ENCODE measurements around the gene MATN1.
A peak's percentile ranks its signal among the peaks of the same experiment; 100 is the strongest.
"Not testable (repeated sequence)": the region's sequence is repeated elsewhere in the genome, so short reads cannot be mapped to it uniquely, and the experiment has no call there.

MATN1 gene

DNA sequence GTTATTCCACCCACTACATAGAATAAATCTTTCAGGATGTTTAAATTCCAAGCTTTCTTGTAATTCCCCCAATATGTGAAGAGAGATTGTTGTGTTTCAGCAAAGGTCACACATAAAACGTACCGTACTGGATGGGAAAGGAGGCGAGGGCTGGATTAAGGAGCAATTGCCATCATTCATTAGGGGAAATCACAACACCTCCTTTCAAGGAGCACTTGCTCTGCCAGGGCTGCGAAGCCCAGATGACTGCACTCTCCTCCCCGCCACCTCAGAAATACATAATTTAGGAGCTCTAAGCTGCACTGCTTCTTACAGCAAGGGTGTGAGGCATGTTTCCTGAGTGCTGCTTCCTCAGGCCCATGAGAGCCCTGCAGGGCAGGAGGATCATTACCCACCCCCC is 29.6 kb downstream of the MATN1 start:
- no peak for DNase-seq

DNA sequence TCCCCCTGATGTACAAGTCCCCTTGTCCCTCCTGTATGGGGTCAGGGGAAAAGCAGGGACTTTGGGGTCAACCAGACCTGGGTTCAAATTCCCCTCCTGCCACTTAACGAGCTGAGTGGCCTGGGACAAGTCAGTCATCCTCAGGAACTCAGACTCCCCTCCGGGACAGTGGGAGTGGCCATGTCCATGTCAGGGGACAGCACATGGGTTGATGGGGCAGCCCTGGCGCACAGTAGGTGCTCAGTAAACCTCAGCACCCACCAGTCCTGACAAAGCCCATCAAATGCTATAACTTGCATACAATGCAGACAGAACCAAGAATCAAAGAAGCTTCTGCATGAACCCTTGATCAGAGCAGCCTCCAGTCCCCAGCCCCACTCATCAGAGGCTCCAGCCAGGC is 30.0 kb downstream of the MATN1 start:
- DNase-seq: no peak

DNA sequence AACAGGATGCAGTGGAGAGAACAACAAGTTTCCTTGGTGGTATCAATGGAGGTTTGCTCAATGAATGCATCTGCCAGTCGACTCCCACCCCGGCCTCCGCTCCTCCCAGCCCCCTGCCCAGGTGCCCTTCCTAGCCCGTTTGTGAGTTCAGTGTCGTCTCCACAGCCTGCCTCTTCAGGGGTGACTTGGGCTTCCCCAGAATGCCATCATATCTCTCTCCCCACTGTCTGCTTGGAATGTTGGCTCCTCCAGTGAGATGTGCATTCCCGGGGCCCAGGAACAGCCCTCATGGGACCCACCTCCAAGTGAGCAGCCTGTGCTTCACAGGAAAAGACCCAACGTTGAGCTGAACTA is 30.5 kb downstream of the MATN1 start:
- no peak for DNase-seq

DNA sequence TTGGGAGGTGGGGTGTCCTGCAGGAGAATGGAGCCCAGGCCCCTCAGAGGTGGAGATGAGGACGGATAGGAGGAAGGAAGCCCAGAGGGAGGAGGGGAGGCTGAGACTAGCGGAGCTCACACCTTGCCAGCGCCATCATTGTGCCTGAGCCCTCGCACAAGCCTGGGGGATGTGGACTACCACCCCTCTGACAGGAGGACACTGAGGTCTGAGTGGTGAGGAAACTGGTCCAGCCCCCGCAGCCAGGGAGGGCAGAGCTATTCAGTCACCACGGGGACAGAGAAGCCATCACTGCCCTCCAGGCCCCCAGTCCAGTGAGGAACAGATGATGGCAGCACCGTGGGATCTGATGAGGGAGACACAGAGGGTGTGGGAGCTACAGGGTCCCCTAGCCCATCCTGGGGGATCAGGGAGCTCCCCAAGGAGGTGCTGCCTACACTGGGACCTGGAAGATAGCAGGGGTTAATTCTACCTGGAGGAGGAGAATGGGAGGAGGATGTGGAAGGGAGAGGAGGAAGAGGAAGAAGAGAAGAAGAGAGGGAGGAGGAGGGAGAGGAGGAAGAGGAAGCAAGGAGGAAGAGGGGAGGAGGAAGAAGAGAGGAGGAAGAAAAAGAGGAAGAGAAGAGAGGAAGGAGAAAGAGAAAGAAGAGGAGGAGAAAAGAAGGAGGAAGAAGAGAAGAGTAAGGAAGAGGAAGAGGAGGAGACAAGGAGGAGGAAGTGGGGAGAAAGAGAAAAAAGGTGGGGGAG is 31.0 kb downstream of the MATN1 start:
- DNase-seq: no peak

DNA sequence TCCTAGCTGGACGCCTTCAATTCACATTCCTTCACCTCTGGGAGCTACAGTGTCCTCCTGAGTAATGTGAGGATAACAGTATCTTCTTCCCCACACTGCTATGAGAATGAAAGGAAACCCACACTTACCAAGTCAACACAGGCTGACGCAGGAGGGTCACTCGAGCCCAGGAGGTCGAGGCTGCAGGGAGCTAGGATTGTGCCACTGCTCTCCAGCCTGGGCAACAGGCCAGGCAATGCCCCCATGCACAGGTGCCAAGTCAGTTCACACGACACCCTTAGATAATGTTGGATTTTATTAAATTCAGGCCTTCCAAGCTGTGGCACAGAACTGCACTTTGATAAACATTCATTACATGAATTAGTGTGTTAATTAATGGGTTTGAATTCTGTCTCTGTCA is 31.9 kb downstream of the MATN1 start:
- no peak for DNase-seq

DNA sequence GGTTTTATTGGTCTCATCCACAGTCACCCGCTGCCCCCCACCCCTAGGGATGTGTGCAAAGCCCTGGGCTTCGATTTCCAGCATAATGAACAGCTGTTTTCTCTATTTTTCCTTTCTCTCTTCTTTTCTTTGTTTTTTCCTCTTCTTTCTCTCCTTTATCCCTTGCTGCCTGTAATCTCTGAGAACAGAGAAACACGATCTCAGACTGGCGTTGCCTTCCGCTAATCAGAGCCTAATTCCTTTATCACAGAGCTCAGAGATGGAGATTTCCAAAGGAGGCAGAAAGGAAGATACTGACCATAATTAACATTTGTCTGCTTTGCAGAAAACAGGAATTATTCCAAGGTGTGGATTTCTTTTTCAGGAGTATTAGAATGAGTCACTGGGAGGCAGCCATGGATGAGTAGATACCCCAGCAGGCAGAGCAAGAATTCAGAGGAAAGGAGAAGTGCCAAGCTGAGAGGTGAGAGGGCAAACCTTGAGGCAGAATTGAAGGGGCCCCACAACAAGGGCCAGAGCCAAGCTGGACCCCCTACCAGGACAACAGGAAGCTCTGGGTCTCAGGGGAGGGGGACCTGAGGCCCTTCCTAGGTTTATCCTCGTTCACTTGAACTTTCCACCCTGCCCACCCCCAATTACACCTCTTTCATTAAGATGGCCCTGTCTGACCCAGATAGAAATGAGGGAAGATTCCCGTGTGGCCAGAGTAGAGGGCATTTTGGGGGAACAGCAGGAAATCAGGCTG is 33.3 kb downstream of the MATN1 start:
- DNase-seq: no peak

DNA sequence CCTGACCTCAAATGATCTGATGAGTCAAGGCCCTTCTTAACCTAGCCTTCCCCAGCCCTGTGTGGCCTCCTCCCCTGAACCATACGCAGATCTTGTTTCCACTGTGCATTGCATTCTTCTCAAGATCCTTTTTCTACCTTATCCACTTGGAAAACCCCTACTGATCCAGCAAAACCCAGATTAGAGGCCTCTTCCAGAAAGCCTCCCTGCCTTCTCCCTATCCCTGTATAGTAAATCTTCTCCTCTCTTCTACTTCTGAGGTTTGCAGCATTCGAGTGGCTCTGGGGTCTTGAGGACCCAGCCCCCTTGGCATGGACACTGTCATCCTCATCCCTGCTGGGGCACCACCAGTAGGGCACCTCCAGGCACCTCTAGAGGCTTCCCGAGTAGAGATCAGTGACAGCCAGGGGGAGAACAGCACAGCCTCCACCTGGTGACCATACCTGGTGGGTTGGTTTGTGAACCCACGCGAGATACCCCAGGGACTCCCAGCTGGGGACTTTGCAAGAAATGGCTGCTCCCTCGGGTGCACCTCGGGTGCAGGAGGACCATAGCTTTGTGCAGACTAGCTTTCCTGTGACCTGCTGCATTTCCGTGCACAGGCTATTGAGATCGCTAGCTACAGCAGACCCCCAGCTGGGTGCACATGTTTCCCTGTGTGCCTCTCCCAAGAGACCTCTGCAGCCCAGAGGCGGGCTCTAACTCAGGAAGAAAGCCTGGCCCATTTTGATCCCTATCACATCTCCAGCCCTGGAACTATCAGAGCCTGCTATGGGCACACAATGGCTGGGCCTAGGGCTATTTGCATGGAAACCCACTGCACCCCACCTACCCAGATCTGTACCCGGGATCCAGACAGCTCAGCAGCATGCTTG is 34.2 kb downstream of the MATN1 start:
- DNase-seq: no peak

DNA sequence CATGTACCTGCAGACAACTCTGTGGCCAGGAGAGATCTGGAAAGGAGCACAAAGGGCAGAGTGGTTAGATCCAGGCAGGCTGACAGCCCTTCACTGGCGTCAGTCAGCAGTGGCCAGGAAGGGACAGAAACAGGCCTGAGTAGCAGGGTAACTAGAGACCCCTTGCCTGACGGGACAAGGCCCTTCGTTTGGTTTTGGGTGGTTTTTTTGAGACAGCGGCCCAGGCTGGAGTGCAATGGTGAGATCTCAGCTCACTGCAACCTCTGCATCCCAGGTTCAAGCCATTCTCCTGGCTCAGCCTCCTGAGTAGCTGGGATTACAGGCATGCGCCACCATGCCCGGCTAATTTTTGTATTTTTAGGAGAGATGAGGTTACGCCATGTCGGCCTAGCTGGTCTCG is 34.9 kb downstream of the MATN1 start:
- not testable (repeated sequence) for DNase-seq

DNA sequence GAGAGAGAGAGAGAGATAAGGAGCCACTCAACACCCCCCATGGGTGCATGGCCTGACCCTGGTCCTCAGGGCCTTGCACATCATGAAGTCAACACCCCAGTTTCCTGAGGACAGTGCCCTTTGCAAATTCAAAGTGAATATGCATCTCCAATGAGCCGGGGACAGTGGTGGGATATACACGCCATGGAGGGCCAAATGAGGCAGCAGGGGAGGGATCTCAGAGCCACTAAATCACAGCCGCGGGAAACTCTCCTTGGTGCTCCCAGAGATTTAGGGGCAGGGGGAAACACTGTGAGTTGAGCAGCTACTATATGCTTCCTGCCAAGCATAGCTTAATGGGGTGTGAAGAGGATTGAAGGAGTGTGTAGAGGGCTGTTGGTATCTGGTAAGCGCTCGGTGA is 35.5 kb downstream of the MATN1 start:
- DNase-seq: no peak

DNA sequence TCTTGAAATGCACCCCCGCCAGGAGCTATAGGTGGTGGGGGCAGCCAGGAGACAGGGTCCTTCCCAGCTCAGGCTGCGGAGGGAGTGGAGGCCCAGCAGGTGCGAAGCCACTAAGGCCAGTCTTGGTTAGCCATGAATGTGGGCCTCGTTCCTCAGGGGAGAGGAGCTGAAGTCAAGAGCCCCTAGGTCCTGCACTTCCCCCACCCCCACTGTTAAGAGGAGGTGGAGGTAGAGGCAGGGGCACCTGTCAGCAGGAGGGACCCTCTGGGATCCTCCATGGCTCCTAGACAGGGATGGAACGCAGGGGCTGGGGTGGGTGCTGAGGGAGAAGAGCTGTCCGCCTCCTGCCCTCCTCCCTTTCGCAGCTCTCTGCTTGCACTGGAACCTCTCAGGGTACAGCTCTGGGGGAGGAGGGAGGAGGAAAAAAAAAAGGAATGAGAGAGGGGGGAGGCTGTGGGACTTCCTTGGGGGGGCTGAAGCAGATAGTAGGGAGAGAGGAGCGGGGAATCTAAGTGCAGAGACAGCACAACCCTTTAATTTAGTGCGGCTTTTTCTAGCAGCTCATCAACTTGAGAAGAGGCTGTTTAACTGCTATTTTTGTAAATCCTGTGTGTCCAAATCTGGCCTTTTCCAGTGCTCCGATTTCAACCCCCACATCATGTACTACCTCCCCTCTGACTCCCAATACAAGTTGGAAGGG is 37.0 kb downstream of the MATN1 start:
- DNase-seq: no peak

DNA sequence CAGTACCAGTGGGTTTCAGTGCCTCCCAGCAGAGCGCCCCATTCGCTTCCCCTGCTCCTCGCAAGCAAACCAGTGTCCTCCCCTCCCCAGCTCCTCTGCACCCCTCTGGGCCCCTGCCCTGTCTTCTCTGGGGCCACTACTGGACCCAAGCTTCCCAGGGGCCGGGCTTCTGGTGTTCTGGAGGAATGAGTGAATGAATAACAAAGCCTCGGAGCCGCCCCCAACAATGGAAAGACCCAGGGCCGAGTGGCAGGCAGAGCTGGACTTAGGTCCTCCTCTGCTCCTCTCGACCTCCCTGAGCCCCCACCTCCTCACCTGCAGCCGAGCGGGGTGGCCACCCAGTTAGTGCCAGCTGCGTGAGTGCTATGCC is 37.6 kb downstream of the MATN1 start:
- no peak for DNase-seq

DNA sequence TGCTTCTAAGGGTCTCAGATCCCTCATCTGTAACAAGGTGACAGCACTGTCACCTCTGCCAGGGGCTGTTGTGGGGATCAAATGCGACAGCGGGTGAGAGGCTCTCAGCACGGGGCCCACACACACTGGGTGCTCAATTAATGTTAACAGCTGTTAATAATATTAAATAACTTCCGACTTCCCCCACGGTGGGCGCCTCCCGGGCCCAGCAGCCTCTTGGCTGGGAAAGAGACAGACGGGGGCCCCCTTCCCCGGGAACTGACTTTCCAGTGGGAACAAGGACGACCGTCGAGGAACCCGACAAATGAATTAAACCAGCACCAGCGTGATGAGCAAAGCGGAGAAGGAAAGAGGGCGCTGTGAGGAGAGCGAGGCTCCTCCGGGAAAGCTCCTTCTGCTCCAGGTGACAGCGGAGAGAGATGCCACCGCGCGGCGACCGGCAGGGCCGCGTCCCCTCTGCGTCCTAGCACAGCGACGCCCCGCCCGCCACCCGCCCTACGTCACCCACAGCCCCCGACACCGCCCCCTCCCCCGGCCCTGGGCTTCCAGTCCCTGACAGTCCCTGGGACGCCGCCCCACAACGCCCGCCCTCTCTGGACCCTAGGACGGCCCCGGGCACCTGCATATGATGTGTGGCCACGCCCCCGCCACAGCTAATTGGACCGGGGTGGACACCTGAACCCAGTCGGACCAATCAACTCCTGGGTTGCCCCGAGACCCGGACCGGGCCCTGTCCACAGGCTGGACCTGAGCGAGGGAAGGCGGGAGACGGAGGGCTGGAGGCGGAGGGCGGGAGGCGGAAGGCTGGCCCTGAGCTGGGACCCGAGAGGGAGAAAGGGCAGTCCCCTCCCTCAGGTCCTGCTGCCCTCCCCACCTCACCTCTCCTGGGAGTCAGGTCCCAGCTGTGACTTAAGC is 38.2 kb downstream of the MATN1 start:
- peak; percentile 50 for DNase-seq

DNA sequence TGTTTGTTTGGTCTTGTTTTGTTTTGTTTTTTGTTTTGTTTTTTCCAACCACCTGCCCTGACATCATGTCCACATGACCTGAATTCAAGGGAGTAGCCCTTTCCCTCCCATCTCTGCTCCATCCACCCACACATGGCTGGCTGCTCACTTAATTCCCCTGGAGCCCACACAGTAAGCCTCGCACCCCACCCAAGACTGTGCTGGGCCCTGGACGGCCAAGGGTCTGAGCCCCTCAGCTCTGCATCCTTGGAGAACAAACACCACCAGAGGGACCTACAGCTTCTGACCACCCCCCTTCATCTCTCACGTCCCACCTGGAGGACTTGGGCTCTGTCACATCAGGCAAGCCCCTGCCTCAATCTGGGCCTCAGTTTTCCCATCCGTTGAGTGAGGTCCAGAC is 39.1 kb downstream of the MATN1 start:
- DNase-seq: no peak

DNA sequence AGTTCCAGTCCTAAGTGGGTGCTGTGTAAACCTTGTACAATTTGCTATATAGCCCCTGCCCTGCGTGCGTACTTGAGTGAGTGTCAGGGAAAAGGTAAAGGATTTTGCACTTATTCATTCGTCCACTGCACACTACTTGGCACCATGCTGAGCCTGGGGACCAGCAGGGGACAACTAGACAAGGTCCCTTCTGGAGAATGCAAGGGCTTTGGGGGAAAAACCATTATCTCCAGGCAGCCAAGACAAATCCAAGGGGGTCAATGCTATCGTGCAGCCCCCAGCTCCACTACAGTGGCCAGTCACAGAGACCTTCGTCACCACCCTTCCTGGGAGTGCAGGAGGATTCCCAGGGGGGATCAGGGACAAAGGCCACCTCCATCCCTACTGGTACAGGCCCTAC is 39.7 kb downstream of the MATN1 start:
- DNase-seq: no peak

DNA sequence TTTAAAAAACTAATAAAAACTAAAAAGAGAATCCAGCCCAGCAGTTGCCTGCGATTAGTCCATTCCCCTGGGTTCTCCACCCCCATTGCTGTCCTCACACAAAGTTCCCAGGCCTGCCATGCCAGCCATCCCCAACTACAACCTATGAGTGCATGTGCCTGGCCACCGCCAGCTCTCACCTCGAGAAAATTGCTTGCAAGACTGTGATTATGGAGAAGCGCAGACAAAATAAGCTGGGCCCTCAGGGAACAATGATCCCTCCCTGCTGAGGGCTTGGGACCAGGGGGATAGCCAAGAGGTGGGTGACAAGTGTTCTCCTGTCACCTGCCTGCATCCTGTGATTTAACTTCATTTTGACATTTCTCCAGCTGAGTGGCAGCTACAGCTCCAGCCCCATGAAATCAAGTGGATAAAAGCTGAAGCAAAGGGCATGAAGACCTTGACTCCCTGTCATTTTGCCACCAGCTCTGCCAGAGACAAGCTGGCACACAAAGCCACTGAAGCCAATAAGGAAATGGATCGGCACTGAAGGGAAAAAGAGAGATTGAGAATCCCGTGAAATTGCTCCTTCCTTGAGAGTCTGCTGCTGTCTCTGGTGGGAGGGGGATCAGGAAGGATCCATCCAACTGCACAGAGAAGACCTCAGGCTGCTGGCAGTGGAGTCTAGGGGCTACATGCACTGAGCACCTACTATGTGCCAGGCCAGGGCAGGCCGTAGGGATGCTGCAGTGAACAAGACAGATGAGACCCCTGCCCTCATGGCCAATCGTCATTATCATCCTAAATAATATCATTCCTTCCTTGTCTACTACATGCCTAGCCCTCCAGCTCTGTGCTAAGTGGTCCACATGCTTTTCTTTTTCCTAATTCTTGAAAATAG is 40.7 kb downstream of the MATN1 start:
- DNase-seq: no peak

DNA sequence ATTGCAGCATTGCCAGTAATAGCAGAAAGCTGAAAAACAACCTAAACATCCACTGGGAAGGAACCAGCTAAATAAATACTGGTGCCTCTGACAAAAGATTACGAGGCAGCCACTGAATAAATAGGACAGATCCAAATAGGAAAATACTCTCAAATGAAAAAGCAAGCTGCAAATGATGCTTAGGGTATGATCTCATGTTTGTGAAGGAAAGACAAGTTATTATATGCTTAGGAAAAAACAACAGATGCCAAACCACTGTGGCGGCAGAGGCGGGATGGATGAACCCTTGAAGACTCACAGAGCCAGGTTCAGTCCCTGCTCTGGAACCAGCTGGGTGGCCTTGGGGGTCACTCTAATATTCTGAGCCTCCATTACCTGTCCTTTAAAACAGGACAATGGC is 41.6 kb downstream of the MATN1 start:
- DNase-seq: no peak

DNA sequence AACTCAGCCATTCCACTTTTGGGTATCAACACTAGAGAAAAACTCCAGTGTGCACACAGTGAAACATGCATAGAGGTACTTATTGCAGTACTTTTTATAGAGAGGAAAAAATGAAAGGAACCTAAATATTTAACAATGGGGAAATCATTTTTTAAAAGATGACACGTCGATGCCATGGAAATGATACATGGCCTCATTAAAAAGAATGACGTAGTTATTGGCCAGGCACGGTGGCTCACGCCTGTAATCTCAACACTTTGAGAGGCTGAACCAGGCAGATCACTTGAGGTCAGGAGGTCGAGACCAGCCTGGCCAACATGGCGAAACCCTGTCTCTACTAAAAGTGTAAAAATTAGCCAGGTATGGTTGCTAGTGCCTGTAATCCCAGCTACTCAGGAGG is 42.5 kb downstream of the MATN1 start:
- DNase-seq: no peak

DNA sequence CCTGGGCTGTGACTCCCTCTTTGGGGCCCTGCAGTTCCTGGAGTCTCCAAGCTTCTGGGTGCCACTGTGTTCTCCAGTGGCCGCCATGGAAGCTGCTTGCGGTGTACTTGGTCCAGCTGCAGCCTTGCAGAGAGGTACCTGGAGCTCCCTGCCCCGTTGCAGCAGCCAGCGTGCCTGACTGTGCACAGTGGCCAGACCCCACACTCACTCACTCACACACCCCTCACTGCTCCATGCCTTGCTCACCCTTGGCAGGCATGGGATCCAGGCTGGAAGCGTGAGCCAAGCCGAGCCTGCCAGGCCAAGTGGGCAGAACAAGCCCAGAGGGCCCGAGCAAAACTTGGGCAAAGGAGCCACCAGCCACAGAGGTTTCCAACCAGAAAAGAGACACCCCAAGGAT is 43.0 kb downstream of the MATN1 start:
- no peak for DNase-seq

DNA sequence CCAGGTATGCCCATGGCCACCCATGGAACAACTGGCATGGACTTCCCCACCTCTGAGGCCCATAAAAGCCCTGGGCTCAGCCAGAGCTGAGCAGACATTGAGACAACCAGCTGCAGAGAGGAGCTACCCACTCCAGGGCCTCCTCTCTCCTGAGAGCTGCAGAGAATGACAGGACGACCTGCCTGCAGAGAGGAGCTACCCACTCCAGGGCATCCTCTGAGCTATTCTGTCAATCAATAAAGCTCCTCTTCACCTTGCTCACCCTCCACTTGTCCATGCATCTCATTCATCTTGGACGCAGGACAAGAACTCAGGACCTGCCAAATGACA is 43.4 kb downstream of the MATN1 start:
- no peak for DNase-seq

DNA sequence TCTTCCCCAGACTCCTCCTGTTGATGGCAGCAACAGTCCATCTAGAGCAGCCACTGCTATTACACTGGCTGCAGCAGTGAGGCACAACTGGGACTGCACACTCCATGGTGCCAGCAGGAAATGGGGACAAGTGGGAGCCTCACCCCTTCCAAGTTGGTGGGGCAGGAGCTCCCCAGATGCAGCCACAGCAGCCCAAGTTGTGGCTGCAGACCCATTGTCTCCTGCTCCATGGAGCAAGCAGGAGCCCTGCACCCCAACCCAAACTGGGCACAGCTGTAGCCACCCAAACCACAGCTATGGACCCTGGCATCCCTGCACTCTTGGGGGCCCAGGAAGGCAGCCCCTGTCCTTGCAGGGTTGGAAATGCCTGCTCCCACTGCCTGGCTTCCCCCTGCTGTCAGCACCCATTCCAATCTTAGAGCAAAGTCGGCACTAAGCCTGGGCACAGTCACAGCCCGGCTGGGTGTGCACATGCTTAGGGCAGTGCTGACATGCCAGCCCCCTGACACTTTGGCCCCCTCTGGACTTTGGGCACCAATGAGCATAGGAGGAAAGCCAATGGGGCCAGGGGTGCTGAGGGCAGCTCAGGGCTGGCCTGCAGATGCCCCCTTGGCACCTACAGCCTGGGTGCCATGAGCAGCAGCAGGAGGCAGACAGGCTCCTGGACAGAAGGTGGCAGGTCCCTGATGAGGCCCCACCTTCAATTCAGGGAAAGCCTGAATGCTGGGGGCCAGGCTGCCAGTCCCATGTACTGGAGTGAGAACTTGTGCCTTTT is 44.0 kb downstream of the MATN1 start:
- DNase-seq: no peak

Measured in RPMI8226 (cell line).